OCI-LY1 (cell line): Measurements from ENCODE around the gene DAAM1.

ENCODE experiments used
- CTCF ChIP-seq: fragments of 200-600 bp; sonication (generic), shearing (Covaris generic); IDR thresholded peaks from 2 replicates; pipeline ENCODE4 v1.5.1; 2017; ENCODE audit warnings: mild to moderate bottlenecking, antibody characterized with exemption, low read length, moderate library complexity, mixed read lengths
- EZH2 ChIP-seq: fragments of 200-600 bp; sonication (generic), shearing (Covaris generic); IDR thresholded peaks from 2 replicates; pipeline ENCODE4 v1.8.0; 2017; ENCODE audit warnings: borderline replicate concordance, mixed run types, mild to moderate bottlenecking, antibody characterized with exemption, low read length, moderate library complexity, mixed read lengths

GRCh38 chr14:59139324-59139723 lies 49.1 kb upstream of the DAAM1 start:
- TF ChIP-seq CTCF, result no peak
- TF ChIP-seq EZH2, result no peak
